H9 (cell line): Measurements from ENCODE around the gene HIPK4. TPM values are rescaled to one million over a fixed set of nuclear protein-coding genes. Genes with fewer than 3 reads are reported as not detected.
A peak's percentile ranks its signal among the peaks of the same experiment; 100 is the strongest.

Experiments used
- DNase-seq: peaks from one replicate; pipeline ENCODE4 v3.0.0-alpha.2; 2017
- H2AFZ ChIP-seq: one replicate; pipeline ENCODE4 v1.6.1; 2013; ENCODE audit warnings: mild to moderate bottlenecking, low read length, control low read depth, moderate library complexity
- H2AK5ac ChIP-seq: 2 replicates; pipeline ENCODE4 v1.6.1; 2013; ENCODE audit warnings: low read length, control low read depth, mixed read lengths; ENCODE audit not compliant: insufficient read length
- H2BK120ac ChIP-seq: one replicate; pipeline ENCODE4 v1.6.1; 2013; ENCODE audit warnings: low read depth, mild to moderate bottlenecking, low read length, control low read depth, inconsistent platforms; ENCODE audit not compliant: poor library complexity, severe bottlenecking
- H2BK12ac ChIP-seq: 2 replicates; pipeline ENCODE4 v1.6.1; 2013; ENCODE audit warnings: low read length, control low read depth, mixed read lengths, low read depth; ENCODE audit not compliant: insufficient read length
- H2BK15ac ChIP-seq: 2 replicates; pipeline ENCODE4 v1.6.1; 2013; ENCODE audit warnings: low read depth, low read length, control low read depth
- H2BK20ac ChIP-seq: one replicate; pipeline ENCODE4 v1.6.1; 2013; ENCODE audit warnings: low read depth, mild to moderate bottlenecking, low read length, control low read depth, inconsistent platforms; ENCODE audit not compliant: poor library complexity, severe bottlenecking
- H2BK5ac ChIP-seq: 2 replicates; pipeline ENCODE4 v1.6.1; 2013; ENCODE audit warnings: low read length, control low read depth, mixed read lengths; ENCODE audit not compliant: insufficient read length
- H3K14ac ChIP-seq: 2 replicates; pipeline ENCODE4 v1.6.1; 2013; ENCODE audit warnings: low read length, control low read depth; ENCODE audit not compliant: insufficient read depth
- H3K18ac ChIP-seq: 2 replicates; pipeline ENCODE4 v1.6.1; 2013; ENCODE audit warnings: low read depth, mild to moderate bottlenecking, mixed read lengths, low read length, control low read depth; ENCODE audit not compliant: insufficient read length
- H3K23ac ChIP-seq: 2 replicates; pipeline ENCODE4 v1.6.1; 2013; ENCODE audit warnings: low read length, control low read depth, mixed read lengths, low read depth; ENCODE audit not compliant: insufficient read length
- H3K23me2 ChIP-seq: 2 replicates; pipeline ENCODE4 v1.6.1; 2013; ENCODE audit warnings: low read depth, mild to moderate bottlenecking, mixed read lengths, low read length, control low read depth; ENCODE audit not compliant: insufficient read length, poor library complexity, severe bottlenecking
- H3K27ac ChIP-seq: 2 replicates; pipeline ENCODE4 v1.5.1; 2013; ENCODE audit warnings: low read length, control low read depth, mixed read lengths, low read depth; ENCODE audit not compliant: insufficient read length
- H3K27me3 ChIP-seq: 2 replicates; pipeline ENCODE4 v1.6.1; 2013; ENCODE audit warnings: low read length, control low read depth, inconsistent platforms; ENCODE audit not compliant: insufficient read depth
- H3K4ac ChIP-seq: 2 replicates; pipeline ENCODE4 v1.6.1; 2013; ENCODE audit warnings: low read depth, mild to moderate bottlenecking, control low read depth, inconsistent platforms, low read length, moderate library complexity
- H3K4me1 ChIP-seq: 2 replicates; pipeline ENCODE4 v1.6.1; 2013; ENCODE audit warnings: low read length, control low read depth, inconsistent platforms; ENCODE audit not compliant: insufficient read depth
- H3K4me2 ChIP-seq: 2 replicates; pipeline ENCODE4 v1.6.1; 2013; ENCODE audit warnings: low read length, control low read depth, mixed read lengths; ENCODE audit not compliant: insufficient read length, insufficient read depth
- H3K56ac ChIP-seq: 2 replicates; pipeline ENCODE4 v1.6.1; 2013; ENCODE audit warnings: low read depth, mild to moderate bottlenecking, mixed read lengths, low read length, control low read depth; ENCODE audit not compliant: insufficient read length
- H3K79me1 ChIP-seq: 2 replicates; pipeline ENCODE4 v1.6.1; 2013; ENCODE audit warnings: low read depth, mild to moderate bottlenecking, moderate library complexity, low read length, control low read depth, inconsistent platforms; ENCODE audit not compliant: insufficient read depth, poor library complexity, severe bottlenecking
- H3K79me2 ChIP-seq: 2 replicates; pipeline ENCODE4 v1.6.1; 2013; ENCODE audit warnings: low read length, control low read depth, inconsistent platforms; ENCODE audit not compliant: insufficient read depth
- H3K9ac ChIP-seq: 2 replicates; pipeline ENCODE4 v1.6.1; 2013; ENCODE audit warnings: low read length, control low read depth, mixed read lengths; ENCODE audit not compliant: insufficient read length; ENCODE audit errors: extremely low read depth
- H3K9me3 ChIP-seq: one replicate; pipeline ENCODE4 v1.6.1; 2013; ENCODE audit warnings: low read depth, low read length, inconsistent platforms; ENCODE audit not compliant: control insufficient read depth
- H3T11ph ChIP-seq: one replicate; pipeline ENCODE4 v1.6.1; 2013; ENCODE audit warnings: mild to moderate bottlenecking, low read length, control low read depth, inconsistent platforms
- H4K20me1 ChIP-seq: one replicate; pipeline ENCODE4 v1.6.1; 2013; ENCODE audit not compliant: control insufficient read depth, insufficient read length, insufficient read depth
- H4K5ac ChIP-seq: 2 replicates; pipeline ENCODE4 v1.6.1; 2013; ENCODE audit warnings: low read depth, mild to moderate bottlenecking, mixed read lengths, low read length, control low read depth; ENCODE audit not compliant: insufficient read length
- H4K8ac ChIP-seq: replicated peaks from 2 replicates; pipeline ENCODE4 v1.6.1; 2013; ENCODE audit warnings: low read length, control low read depth, mixed read lengths, low read depth; ENCODE audit not compliant: insufficient read length
- H4K91ac ChIP-seq: 2 replicates; pipeline ENCODE4 v1.6.1; 2013; ENCODE audit warnings: low read depth, mild to moderate bottlenecking, moderate library complexity, mixed read lengths, low read length, control low read depth; ENCODE audit not compliant: insufficient read length
- H3K27ac Mint-ChIP-seq, 3 experiments: 2 replicates in 2 of 3; 3 replicates in 1 of 3; pipeline ENCODE4 v1.8.0; 2020 to 2021; ENCODE audit warnings: mixed read lengths in 3 of 3, mild to moderate bottlenecking in 1 of 3, moderate library complexity in 1 of 3
- H3K27me3 Mint-ChIP-seq: 2 replicates; pipeline ENCODE4 v1.8.0; 2021; ENCODE audit warnings: low read depth, mild to moderate bottlenecking, moderate library complexity, mixed read lengths
- H3K36me3 Mint-ChIP-seq, 3 experiments: 2 replicates in 2 of 3; 3 replicates in 1 of 3; pipeline ENCODE4 v1.8.0; 2020 to 2021; ENCODE audit warnings: low read depth in 3 of 3, mixed read lengths in 3 of 3; ENCODE audit not compliant: insufficient read depth in 1 of 3
- H3K4me1 Mint-ChIP-seq, 2 experiments: 2 replicates each; pipeline ENCODE4 v1.8.0; 2020; ENCODE audit warnings: mixed read lengths in 2 of 2
- H3K4me3 Mint-ChIP-seq, 2 experiments: 2 replicates in 1 of 2; 3 replicates in 1 of 2; pipeline ENCODE4 v1.8.0; 2020 to 2021; ENCODE audit warnings: mild to moderate bottlenecking in 2 of 2, mixed read lengths in 2 of 2, moderate library complexity in 1 of 2
- H3K9me3 Mint-ChIP-seq, 2 experiments: 2 replicates in 1 of 2; 3 replicates in 1 of 2; pipeline ENCODE4 v1.8.0; 2020; ENCODE audit warnings: mild to moderate bottlenecking in 2 of 2, mixed read lengths in 2 of 2, moderate library complexity in 1 of 2
- WGBS: extraction: QIAGEN DNeasy Blood & Tissue Kit; methylation state at CpG from one replicate; pipeline ENCODE4 v1.1.7; 2013; ENCODE audit warnings: missing lambda C conversion rate, low lambda C conversion rate, mixed read lengths; ENCODE audit not compliant: insufficient read length; ENCODE audit errors: extremely low coverage; 5-methylcytosine and 5-hydroxymethylcytosine counted together
- total RNA-seq: library from RNA; stranded (reverse); gene quantifications from 2 replicates; pipeline ENCODE4 v1.2.1, GENCODE V29; 2021
- TF ChIP-seq, protein P1 (sequence below): fragments of 200-600 bp; sonication (generic); conservative IDR thresholded peaks from 3 replicates; pipeline ENCODE4 v1.8.0; 2021; ENCODE audit warnings: antibody characterized with exemption, mild to moderate bottlenecking

HIPK4 gene
- total RNA-seq, 1 experiment from 2014 or later, result 0.15 TPM

DNA sequence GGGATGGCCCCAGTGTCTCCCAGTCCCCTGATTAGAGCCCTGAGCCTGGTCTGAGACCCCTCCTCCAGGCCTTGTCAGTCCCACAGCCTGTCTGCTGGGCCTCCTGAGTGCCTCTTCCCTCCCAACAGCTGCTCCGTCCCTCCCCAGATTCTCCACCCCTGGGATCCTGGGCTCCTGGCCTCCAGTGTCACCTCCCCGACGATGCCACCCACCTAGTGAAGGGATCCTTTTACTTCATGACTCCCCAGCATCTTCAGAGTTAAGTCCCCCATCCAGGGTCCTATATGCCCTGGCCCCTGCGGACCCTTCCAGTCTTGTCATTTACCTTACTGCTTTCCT, 27.6 kb upstream of the HIPK4 start:
- Mint-ChIP-seq H3K36me3 (peaks cover 0 to 5% (median 4%) of the 10 kb centered on the region in 3 experiments; a peak in 3 of 7 replicates), H3K4me3 (peak overlapping the region in 1 of 2 experiments; percentile 43; a peak in 2 of 5 replicates), H3K9me3 (peaks cover 0 to 3% of the 10 kb centered on the region in 2 experiments; a peak in 1 of 5 replicates), H3K27me3 (peaks cover 7% of the 10 kb centered on the region), H3K27ac (peak overlapping the region in 1 of 3 experiments; percentile 69; a peak in 2 of 7 replicates), H3K4me1 (peaks cover 25 to 41% of the 10 kb centered on the region in 2 experiments)
- H3K4ac ChIP-seq, result no peak overlapping the region
- H3K4me2 ChIP-seq, result no peak overlapping the region
- no peak overlapping the region for H3K14ac ChIP-seq
- H3K18ac ChIP-seq, result no peak overlapping the region
- no peak overlapping the region for H2BK5ac ChIP-seq
- no peak for DNase-seq
- H3K4me1 ChIP-seq, result no peaks in the 10 kb centered on the region
- no peaks in the 10 kb centered on the region for H3K79me2 ChIP-seq
- peaks cover 3% of the 10 kb centered on the region for H3K23me2 ChIP-seq
- H2BK15ac ChIP-seq, result no peak overlapping the region
- no peak overlapping the region for H3K23ac ChIP-seq
- H3K9ac ChIP-seq, result no peak overlapping the region
- H2BK120ac ChIP-seq, result no peak overlapping the region
- WGBS, result no CpG with 5 or more reads among the region's 4 CpGs
- H3K56ac ChIP-seq, result no peak overlapping the region
- H4K20me1 ChIP-seq, result no peaks in the 10 kb centered on the region
- no peak overlapping the region for H3T11ph ChIP-seq
- no peak overlapping the region for H2BK12ac ChIP-seq
- no peak overlapping the region for H2BK20ac ChIP-seq
- H4K91ac ChIP-seq, result no peak overlapping the region
- no peaks in the 10 kb centered on the region for H3K9me3 ChIP-seq
- no peaks in the 10 kb centered on the region for H3K79me1 ChIP-seq
- H4K8ac ChIP-seq, result no peak overlapping the region
- H2AFZ ChIP-seq, result no peak overlapping the region
- H3K27me3 ChIP-seq, result no peaks in the 10 kb centered on the region
- H3K27ac ChIP-seq, result no peak overlapping the region
- H2AK5ac ChIP-seq, result no peak overlapping the region
- TF ChIP-seq, protein P1, sequence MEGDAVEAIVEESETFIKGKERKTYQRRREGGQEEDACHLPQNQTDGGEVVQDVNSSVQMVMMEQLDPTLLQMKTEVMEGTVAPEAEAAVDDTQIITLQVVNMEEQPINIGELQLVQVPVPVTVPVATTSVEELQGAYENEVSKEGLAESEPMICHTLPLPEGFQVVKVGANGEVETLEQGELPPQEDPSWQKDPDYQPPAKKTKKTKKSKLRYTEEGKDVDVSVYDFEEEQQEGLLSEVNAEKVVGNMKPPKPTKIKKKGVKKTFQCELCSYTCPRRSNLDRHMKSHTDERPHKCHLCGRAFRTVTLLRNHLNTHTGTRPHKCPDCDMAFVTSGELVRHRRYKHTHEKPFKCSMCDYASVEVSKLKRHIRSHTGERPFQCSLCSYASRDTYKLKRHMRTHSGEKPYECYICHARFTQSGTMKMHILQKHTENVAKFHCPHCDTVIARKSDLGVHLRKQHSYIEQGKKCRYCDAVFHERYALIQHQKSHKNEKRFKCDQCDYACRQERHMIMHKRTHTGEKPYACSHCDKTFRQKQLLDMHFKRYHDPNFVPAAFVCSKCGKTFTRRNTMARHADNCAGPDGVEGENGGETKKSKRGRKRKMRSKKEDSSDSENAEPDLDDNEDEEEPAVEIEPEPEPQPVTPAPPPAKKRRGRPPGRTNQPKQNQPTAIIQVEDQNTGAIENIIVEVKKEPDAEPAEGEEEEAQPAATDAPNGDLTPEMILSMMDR, result no peak
- H4K5ac ChIP-seq, result no peak overlapping the region
